Measurements from ENCODE around the gene CD151.

DNA sequence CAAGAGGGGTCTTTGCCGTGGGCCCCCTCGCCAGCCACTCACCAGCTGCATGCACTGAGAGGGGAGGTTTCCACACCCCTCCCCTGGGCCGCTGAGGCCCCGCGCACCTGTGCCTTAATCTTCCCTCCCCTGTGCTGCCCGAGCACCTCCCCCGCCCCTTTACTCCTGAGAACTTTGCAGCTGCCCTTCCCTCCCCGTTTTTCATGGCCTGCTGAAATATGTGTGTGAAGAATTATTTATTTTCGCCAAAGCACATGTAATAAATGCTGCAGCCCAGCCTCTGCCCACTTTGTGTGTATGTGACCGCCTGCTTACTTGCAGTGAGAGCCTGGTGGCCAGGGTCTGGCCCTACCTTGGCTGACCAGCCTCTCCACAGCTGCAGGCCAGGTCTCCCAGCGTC lies 7.8 kb upstream of the CD151 start:
- TF ChIP-seq POLR2A (IDR thresholded peaks at IDR 0.05), result no peak
- no peak for TF ChIP-seq EP300 (IDR thresholded peaks at IDR 0.05)
- TF ChIP-seq, protein P1, sequence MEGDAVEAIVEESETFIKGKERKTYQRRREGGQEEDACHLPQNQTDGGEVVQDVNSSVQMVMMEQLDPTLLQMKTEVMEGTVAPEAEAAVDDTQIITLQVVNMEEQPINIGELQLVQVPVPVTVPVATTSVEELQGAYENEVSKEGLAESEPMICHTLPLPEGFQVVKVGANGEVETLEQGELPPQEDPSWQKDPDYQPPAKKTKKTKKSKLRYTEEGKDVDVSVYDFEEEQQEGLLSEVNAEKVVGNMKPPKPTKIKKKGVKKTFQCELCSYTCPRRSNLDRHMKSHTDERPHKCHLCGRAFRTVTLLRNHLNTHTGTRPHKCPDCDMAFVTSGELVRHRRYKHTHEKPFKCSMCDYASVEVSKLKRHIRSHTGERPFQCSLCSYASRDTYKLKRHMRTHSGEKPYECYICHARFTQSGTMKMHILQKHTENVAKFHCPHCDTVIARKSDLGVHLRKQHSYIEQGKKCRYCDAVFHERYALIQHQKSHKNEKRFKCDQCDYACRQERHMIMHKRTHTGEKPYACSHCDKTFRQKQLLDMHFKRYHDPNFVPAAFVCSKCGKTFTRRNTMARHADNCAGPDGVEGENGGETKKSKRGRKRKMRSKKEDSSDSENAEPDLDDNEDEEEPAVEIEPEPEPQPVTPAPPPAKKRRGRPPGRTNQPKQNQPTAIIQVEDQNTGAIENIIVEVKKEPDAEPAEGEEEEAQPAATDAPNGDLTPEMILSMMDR (IDR thresholded peaks at IDR 0.05), result no peak

All from gastroesophageal sphincter (tissue), 3 donors.